H54 (cell line): ENCODE results near the gene ZBTB7C.

ENCODE experiments used
- DNase-seq: peaks from one replicate; pipeline ENCODE4 v3.0.0; 2011; ENCODE audit warnings: low spot score, mixed read lengths; ENCODE audit not compliant: insufficient read length
- FAIRE-seq: peaks from 3 replicates; lab custom pipeline; 2011; peaks lifted over from hg19 to GRCh38; lab: Jason Lieb, UNC
- POLR2A ChIP-seq: IDR thresholded peaks from 2 replicates; pipeline ENCODE4 v1.6.1; 2011; ENCODE audit warnings: low read depth, mild to moderate bottlenecking, low read length

ZBTB7C gene

GRCh38 chr18:48326901-48327675 is 82.1 kb downstream of the ZBTB7C start:
- FAIRE-seq (no peak), DNase-seq (peak; percentile 27)
- TF ChIP-seq POLR2A, result no peak

- no peak for TF ChIP-seq POLR2A
- FAIRE-seq (no peak), DNase-seq (no peak)
Measured at GRCh38 chr18:48325115-48325665, 84.0 kb downstream of the ZBTB7C start.

DNA sequence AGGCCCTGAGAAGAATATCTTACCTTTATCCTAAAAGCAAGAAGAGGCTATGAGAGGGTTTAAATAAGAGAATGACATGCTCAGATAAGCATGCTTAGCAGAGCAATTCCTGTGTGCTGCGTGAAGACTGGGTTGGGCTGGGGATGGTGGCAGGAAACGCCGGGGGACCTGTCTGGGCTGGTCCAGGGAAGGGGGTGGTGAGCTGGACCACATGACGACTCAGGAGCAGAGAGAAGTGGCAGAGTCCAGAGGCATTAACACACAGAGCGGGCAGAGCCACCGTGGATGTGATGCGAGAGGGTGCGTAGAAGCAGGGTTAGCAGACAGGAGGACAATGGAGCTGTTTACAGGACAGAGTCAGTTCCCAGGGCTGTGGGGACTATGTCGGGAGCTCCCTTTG is 84.5 kb downstream of the ZBTB7C start:
- no peak for TF ChIP-seq POLR2A
- FAIRE-seq, result no peak
- no peak for DNase-seq

DNA sequence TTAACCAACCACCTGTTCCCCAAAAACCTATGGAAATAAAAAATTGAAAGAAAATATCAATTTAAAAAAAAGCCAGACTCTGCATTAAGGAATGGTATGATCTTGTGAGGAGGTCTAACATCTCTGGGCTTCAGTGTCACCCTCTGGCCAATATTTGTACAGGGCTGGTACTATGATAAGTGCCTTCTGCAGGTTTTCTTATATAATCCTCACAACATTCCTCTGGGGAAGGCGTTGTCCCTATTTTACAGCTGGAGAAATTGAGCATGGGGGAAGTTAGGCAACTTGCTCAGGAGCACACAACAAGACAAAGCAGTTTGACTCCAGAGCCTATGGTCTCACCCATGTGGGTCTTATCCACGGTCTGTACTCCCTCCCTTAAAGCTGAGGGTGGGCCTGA is 86.0 kb downstream of the ZBTB7C start:
- no peak for DNase-seq
- FAIRE-seq, result no peak
- no peak for TF ChIP-seq POLR2A

GRCh38 chr18:48321536-48321935 is 87.6 kb downstream of the ZBTB7C start:
- no peak for FAIRE-seq
- no peak for DNase-seq
- no peak for TF ChIP-seq POLR2A

DNA sequence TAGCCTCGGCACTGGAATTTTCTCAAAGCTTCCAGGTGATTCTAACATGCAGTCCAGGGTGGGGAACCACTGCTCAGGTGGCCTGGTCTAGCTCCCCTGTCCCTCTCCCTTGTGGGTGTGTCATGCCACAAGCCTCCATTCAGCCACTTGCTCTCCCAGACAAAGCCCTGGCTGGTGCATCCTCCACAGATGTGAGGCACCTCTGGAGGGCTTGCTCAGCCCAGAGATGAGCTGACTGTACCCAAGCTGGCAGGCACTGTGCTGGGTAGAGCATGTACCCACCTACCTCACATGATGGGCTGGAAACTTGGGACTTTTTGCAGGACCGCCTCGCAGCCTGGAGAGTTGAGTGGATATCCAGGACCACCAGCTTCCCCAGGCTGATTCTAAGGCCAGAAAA is 88.1 kb downstream of the ZBTB7C start:
- no peak for TF ChIP-seq POLR2A
- DNase-seq, result no peak
- no peak for FAIRE-seq

DNA sequence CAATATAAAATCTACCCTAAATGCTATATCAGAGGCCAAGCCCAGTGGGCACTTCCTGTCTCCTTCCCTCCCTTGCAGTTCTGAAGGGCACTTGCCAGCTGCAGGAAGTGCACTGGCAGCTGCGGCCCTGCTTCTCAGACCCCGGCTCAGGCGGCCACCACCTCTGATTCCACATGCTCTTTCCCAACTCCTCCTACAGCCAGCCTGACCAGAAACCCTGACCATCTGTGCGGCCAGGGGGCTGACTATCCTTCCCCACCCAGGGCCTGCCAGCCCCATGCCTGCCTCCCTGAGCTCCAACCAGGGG is 88.6 kb downstream of the ZBTB7C start:
- TF ChIP-seq POLR2A, result no peak
- DNase-seq, result no peak
- no peak for FAIRE-seq

GRCh38 chr18:48319801-48320638 is 89.2 kb downstream of the ZBTB7C start:
- TF ChIP-seq POLR2A, result no peak
- FAIRE-seq, result no peak
- no peak for DNase-seq

DNA sequence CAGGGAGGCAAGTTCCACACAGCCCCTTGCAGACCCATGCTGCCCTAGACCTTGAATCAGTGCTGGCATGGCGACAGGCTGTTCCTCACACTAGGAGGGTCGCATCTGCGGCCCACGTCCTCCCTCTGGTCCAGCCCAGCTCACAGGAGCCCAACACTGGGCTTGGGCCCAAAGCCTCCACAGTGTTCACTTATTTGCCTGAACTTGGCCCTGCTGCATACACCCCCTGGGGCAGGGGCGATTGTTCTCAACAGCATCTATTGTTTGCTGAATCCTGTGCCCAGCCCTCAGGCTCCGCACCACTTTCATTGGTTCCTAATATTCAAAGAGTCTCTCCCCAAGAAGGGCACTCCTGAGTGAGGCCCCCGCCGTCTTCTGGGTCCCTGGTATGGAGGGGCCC is 90.7 kb downstream of the ZBTB7C start:
- no peak for DNase-seq
- TF ChIP-seq POLR2A, result no peak
- no peak for FAIRE-seq

- TF ChIP-seq POLR2A, result no peak
- no peak for FAIRE-seq
- DNase-seq, result no peak
Measured at GRCh38 chr18:48317781-48318381, 91.3 kb downstream of the ZBTB7C start.

DNA sequence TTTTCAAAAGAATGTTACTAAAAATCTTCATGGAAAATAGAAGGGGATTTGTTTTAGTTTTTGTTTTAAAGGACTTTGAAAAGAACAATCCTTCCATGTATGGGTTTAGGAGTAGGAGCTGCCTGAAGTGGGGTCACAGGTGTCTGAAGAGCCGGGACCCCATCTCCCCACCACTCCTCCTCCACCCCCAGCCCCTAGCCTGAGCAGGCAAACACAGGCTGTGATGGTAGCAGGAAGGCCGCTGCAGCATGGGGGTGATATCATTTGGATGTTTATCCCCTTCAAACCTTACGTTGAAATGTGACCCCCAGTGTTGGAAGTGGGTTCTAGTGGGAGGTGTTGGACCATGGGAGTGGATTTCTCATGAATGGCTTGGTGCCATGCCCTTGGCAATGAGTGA is 93.0 kb downstream of the ZBTB7C start:
- DNase-seq, result no peak

DNA sequence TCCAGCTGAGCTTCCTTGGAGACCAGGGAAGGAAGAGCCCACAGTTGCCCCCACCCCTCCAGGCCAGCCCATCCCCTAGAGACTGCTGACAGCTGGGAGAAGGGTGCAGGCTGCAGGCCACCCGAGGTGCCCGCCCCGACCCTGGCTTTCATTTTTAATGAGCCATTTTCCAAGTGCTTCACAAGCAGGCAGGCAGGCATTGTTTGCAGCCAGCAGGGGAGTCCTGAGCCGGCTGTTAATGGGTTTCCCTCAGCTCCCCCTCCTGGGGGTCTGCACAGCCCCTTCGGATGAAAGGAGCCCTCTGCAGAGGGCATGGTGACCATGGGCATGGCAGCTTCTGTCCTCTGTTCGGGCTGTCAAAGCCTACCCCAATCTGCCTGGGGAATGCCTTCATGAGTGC is 94.5 kb downstream of the ZBTB7C start:
- FAIRE-seq (no peak), DNase-seq (no peak)
- TF ChIP-seq POLR2A, result no peak

More for the DNA sequence above, 93.0 kb downstream of the ZBTB7C start:
- no peak for TF ChIP-seq POLR2A
- FAIRE-seq, result no peak

- TF ChIP-seq POLR2A, result no peak
- FAIRE-seq (no peak), DNase-seq (no peak)
Measured at GRCh38 chr18:48313792-48314191, 95.4 kb downstream of the ZBTB7C start.

- FAIRE-seq, result no peak
- no peak for TF ChIP-seq POLR2A
- DNase-seq, result no peak
Measured at GRCh38 chr18:48312066-48312465, 97.1 kb downstream of the ZBTB7C start.
